Keratinocyte (primary cell): ENCODE results near the gene MREG. TPM values are rescaled to one million over a fixed set of nuclear protein-coding genes. Genes with fewer than 3 reads are reported as not detected.
"Not testable (repeated sequence)": the region's sequence is repeated elsewhere in the genome, so short reads cannot be mapped to it uniquely, and the experiment has no call there.

Experiments used
- DNase-seq: peaks from one replicate; pipeline ENCODE4 v3.0.0-alpha.2; 2011; ENCODE audit warnings: low read depth, missing footprints, low spot score
- FAIRE-seq: peaks from 2 replicates; lab custom pipeline; 2011; peaks lifted over from hg19 to GRCh38; lab: Jason Lieb, UNC
- H2AFZ ChIP-seq: 2 replicates; pipeline ENCODE4 v1.6.0; 2012; ENCODE audit warnings: low read length, control low read depth, inconsistent platforms; ENCODE audit not compliant: control insufficient read depth
- H3K27ac ChIP-seq: 2 replicates; pipeline ENCODE4 v1.5.1; 2011; ENCODE audit warnings: low read length; ENCODE audit not compliant: control insufficient read depth, insufficient read depth
- H3K27me3 ChIP-seq: 3 replicates; pipeline ENCODE4 v1.6.0; 2011; ENCODE audit warnings: low read length; ENCODE audit not compliant: control insufficient read depth, insufficient read depth; ENCODE audit errors: extremely low read depth
- H3K36me3 ChIP-seq, 2 experiments: 2 replicates in 1 of 2; 3 replicates in 1 of 2; pipeline ENCODE4 v1.5.1; 2011; ENCODE audit warnings: low read length in 2 of 2, mild to moderate bottlenecking in 1 of 2; ENCODE audit not compliant: control insufficient read depth in 2 of 2, insufficient read depth in 2 of 2; ENCODE audit errors: extremely low read depth in 1 of 2
- H3K4me1 ChIP-seq: 3 replicates; pipeline ENCODE4 v1.5.1; 2011; ENCODE audit warnings: low read length; ENCODE audit not compliant: control insufficient read depth, insufficient read depth; ENCODE audit errors: extremely low read depth
- H3K4me2 ChIP-seq: 3 replicates; pipeline ENCODE4 v1.6.0; 2011; ENCODE audit warnings: low read depth, low read length; ENCODE audit not compliant: control insufficient read depth, insufficient read depth; ENCODE audit errors: extremely low read depth
- H3K4me3 ChIP-seq, 3 experiments: fragments of 200-600 bp in 1 of 3; sonication (generic) in 1 of 3; 2 replicates in 2 of 3; 3 replicates in 1 of 3; pipeline ENCODE4 v1.5.1; 2011 to 2016; ENCODE audit warnings: low read length in 3 of 3, mild to moderate bottlenecking in 3 of 3, control low read depth in 2 of 3, inconsistent platforms in 1 of 3, low read depth in 1 of 3, mixed read lengths in 1 of 3, mixed run types in 1 of 3, moderate library complexity in 1 of 3; ENCODE audit not compliant: control insufficient read depth in 2 of 3, insufficient read depth in 2 of 3; ENCODE audit errors: extremely low read depth in 1 of 3
- H3K79me2 ChIP-seq: 2 replicates; pipeline ENCODE4 v1.6.0; 2012; ENCODE audit warnings: low read length; ENCODE audit not compliant: control insufficient read depth, insufficient read depth
- H3K9ac ChIP-seq: 3 replicates; pipeline ENCODE4 v1.6.0; 2011; ENCODE audit warnings: low read length; ENCODE audit not compliant: control insufficient read depth, insufficient read depth; ENCODE audit errors: extremely low read depth
- H3K9me1 ChIP-seq: 3 replicates; pipeline ENCODE4 v1.6.0; 2011; ENCODE audit warnings: low read length; ENCODE audit not compliant: control insufficient read depth, insufficient read depth; ENCODE audit errors: extremely low read depth
- H3K9me3 ChIP-seq: 2 replicates; pipeline ENCODE4 v1.5.1; 2012; ENCODE audit warnings: low read depth, low read length; ENCODE audit not compliant: control insufficient read depth
- H4K20me1 ChIP-seq: 3 replicates; pipeline ENCODE4 v1.6.0; 2011; ENCODE audit warnings: low read length; ENCODE audit not compliant: control insufficient read depth, insufficient read depth; ENCODE audit errors: extremely low read depth
- CTCF ChIP-seq, 3 experiments: IDR thresholded peaks in 1 of 3; conservative IDR thresholded peaks in 1 of 3; optimal IDR thresholded peaks in 1 of 3; 2 replicates in 2 of 3; 3 replicates in 1 of 3; pipeline versions ENCODE3 to v1.5.1; 2011; ENCODE audit warnings: low read length in 3 of 3, mild to moderate bottlenecking in 3 of 3, moderate library complexity in 2 of 3, control low read depth in 1 of 3, inconsistent platforms in 1 of 3; ENCODE audit not compliant: insufficient read depth in 2 of 3; ENCODE audit errors: extremely low read depth in 1 of 3
- EZH2 ChIP-seq: IDR thresholded peaks from one replicate; pipeline ENCODE4 v1.6.1; 2012; ENCODE audit warnings: inconsistent platforms, mild to moderate bottlenecking, low read length, moderate library complexity
- dilution Hi-C: fragments of 300-500 bp; cut with MboI; formaldehyde crosslinking; loops from one replicate; pipeline ENCODE4 v1.7.0; 2020; ENCODE audit warnings: low sequenced_read_pairs; ENCODE audit not compliant: extremely low pct_ligation_motif_present
- polyA plus RNA-seq, 5 experiments: library from polyadenylated mRNA; depleted of rRNA in 3 of 5; stranded (reverse) in 3 of 5; stranded (forward) in 1 of 5; unstranded in 1 of 5; fragments of >200 nt; gene quantifications; 1 replicate in 1 of 5; 2 replicates in 3 of 5; 3 replicates in 1 of 5; pipeline versions ENCODE4 v1.2.1 to v1.2.3, GENCODE V29; 2011 to 2012; ENCODE audit warnings: missing spikeins in 2 of 5, low read depth in 1 of 5, low replicate concordance in 1 of 5

The MREG gene
- polyA plus RNA-seq, 1 donor (not counting 4 experiments of a cell fraction or from before 2014, with no cell fraction given) = 32.9 TPM

- Histone ChIP-seq H3K9me3 (no peaks in the 10 kb centered on the region), H4K20me1 (no peaks in the 10 kb centered on the region), H3K9me1 (no peaks in the 10 kb centered on the region), H3K36me3 (no peaks in the 10 kb centered on the region), H3K4me3 (no peak overlapping the region), H3K4me2 (no peak overlapping the region), H3K79me2 (no peaks in the 10 kb centered on the region), H3K9ac (no peak overlapping the region), H3K27me3 (no peaks in the 10 kb centered on the region), H2AFZ (no peak overlapping the region), H3K4me1 (peaks cover 18% of the 10 kb centered on the region), H3K27ac (no peak overlapping the region)
- no peak for DNase-seq
- dilution Hi-C loops = no loop called here
- no peak for TF ChIP-seq EZH2
- FAIRE-seq = no peak
These were observed 83.6 kb downstream of the MREG start for GRCh38 chr2:215929602-215930335.

GRCh38 chr2:215928086-215928485, 85.3 kb downstream of the MREG start:
- FAIRE-seq = no peak
- DNase-seq = no peak
- Histone ChIP-seq H4K20me1 (no peaks in the 10 kb centered on the region), H2AFZ (no peak overlapping the region), H3K9ac (no peak overlapping the region), H3K4me3 (no peak overlapping the region), H3K27me3 (no peaks in the 10 kb centered on the region), H3K4me2 (no peak overlapping the region), H3K9me1 (no peaks in the 10 kb centered on the region), H3K9me3 (no peaks in the 10 kb centered on the region), H3K27ac (no peak overlapping the region), H3K4me1 (peaks cover 18% of the 10 kb centered on the region), H3K79me2 (no peaks in the 10 kb centered on the region), H3K36me3 (no peaks in the 10 kb centered on the region)
- TF ChIP-seq EZH2 (no peak), CTCF (optimal IDR thresholded peaks at IDR 0.05 in 1 of 3, IDR thresholded peaks at IDR 0.05 in 1 of 3, conservative IDR thresholded peaks at IDR 0.05 in 1 of 3; ENCODE audit: extremely low read depth in 1 of 3, insufficient read depth in 2 of 3, low read length in 3 of 3) (no peak)
- dilution Hi-C loops = no loop called here

GRCh38 chr2:215926992-215927391, 86.4 kb downstream of the MREG start:
- not testable (repeated sequence) for H3K9me3 ChIP-seq

More at GRCh38 chr2:215926992-215927391, 86.4 kb downstream of the MREG start:
- FAIRE-seq, H3K9me1 ChIP-seq, H3K4me3 ChIP-seq, H2AFZ ChIP-seq, H3K27ac ChIP-seq, H3K27me3 ChIP-seq, dilution Hi-C loops, H3K36me3 ChIP-seq, H3K79me2 ChIP-seq, DNase-seq, H4K20me1 ChIP-seq, H3K9ac ChIP-seq, H3K4me2 ChIP-seq: not testable (repeated sequence)
- H3K4me1 ChIP-seq = peaks cover 18% of the 10 kb centered on the region
